OCI-LY7 (cell line): ENCODE measurements around the gene CDT1. TPM values are rescaled to one million over a fixed set of nuclear protein-coding genes. Genes with fewer than 3 reads are reported as not detected.

Experiments
- BruUV-seq: library from RNA; stranded (reverse); fragments of 400-500 nt; replicated peaks from 2 replicates; lab custom pipeline; 2021; lab: Mats Ljungman, UMichigan
- CTCF ChIA-PET: fragments of 300-600 bp; sonication (Branson Sonifier 250); formaldehyde crosslinking; loops from one replicate; lab custom pipeline; 2022; ENCODE audit warnings: antibody characterized with exemption; ENCODE audit not compliant: unreplicated experiment; lab: Charles Lee
- POLR2A ChIA-PET: fragments of 300-600 bp; sonication (Branson Sonifier 250); formaldehyde crosslinking; loops from one replicate; lab custom pipeline; 2022; ENCODE audit warnings: antibody characterized with exemption; lab: Charles Lee
- DNase-seq: peaks from one replicate; pipeline ENCODE4 v3.0.0-alpha.2; 2015; ENCODE audit warnings: low spot score
- H2AFZ ChIP-seq: fragments of 200-600 bp; sonication (generic), shearing (Covaris generic); 2 replicates; pipeline ENCODE4 v1.6.1; 2014; ENCODE audit warnings: mild to moderate bottlenecking, antibody characterized with exemption, low read length, moderate library complexity
- H3K27ac ChIP-seq: fragments of 200-600 bp; sonication (generic); 2 replicates; pipeline ENCODE4 v1.5.1; 2014; ENCODE audit warnings: mixed run types, low read depth, mild to moderate bottlenecking, moderate library complexity, low read length, inconsistent platforms; ENCODE audit not compliant: poor library complexity, severe bottlenecking
- H3K36me3 ChIP-seq: fragments of 200-600 bp; sonication (generic); 2 replicates; pipeline ENCODE4 v1.6.1; 2014; ENCODE audit warnings: mild to moderate bottlenecking, antibody characterized with exemption, low read length, moderate library complexity, mixed read lengths; ENCODE audit not compliant: insufficient read depth
- H3K4me1 ChIP-seq: fragments of 200-600 bp; sonication (generic); 2 replicates; pipeline ENCODE4 v1.5.1; 2014; ENCODE audit warnings: mild to moderate bottlenecking, low read length; ENCODE audit not compliant: insufficient read depth, poor library complexity, severe bottlenecking
- H3K4me2 ChIP-seq: fragments of 200-600 bp; sonication (generic); 2 replicates; pipeline ENCODE4 v1.6.1; 2014; ENCODE audit warnings: mild to moderate bottlenecking, low read length
- H3K4me3 ChIP-seq: fragments of 200-600 bp; sonication (generic); 2 replicates; pipeline ENCODE4 v1.5.1; 2014; ENCODE audit warnings: mild to moderate bottlenecking, low read depth, low read length; ENCODE audit not compliant: poor library complexity, severe bottlenecking
- H3K79me2 ChIP-seq: fragments of 200-600 bp; sonication (generic); 2 replicates; pipeline ENCODE4 v1.6.1; 2016; ENCODE audit warnings: low read depth, mild to moderate bottlenecking, low read length, moderate library complexity, mixed read lengths; ENCODE audit not compliant: insufficient read depth
- H3K9me2 ChIP-seq: fragments of 200-600 bp; sonication (generic); 2 replicates; pipeline ENCODE4 v1.6.1; 2016; ENCODE audit warnings: mild to moderate bottlenecking, low read length, mixed read lengths; ENCODE audit not compliant: insufficient read depth
- H3K9me3 ChIP-seq: fragments of 200-600 bp; sonication (generic); 2 replicates; pipeline ENCODE4 v1.6.1; 2014; ENCODE audit warnings: mild to moderate bottlenecking, mixed run types, low read length, mixed read lengths
- H4K20me1 ChIP-seq: fragments of 200-600 bp; sonication (generic); 2 replicates; pipeline ENCODE4 v1.6.1; 2014; ENCODE audit warnings: mild to moderate bottlenecking, antibody characterized with exemption, low read length, moderate library complexity, mixed read lengths; ENCODE audit not compliant: insufficient read depth
- EZH2phosphoT487 ChIP-seq: fragments of 200-600 bp; sonication (generic); IDR thresholded peaks from 2 replicates; pipeline ENCODE4 v1.6.1; 2018; ENCODE audit warnings: low read depth, borderline replicate concordance, mild to moderate bottlenecking, mixed run types, antibody characterized with exemption, low read length, moderate library complexity, mixed read lengths
- intact Hi-C: fragments of 100-400 bp; cut with micrococcal nuclease; formaldehyde crosslinking; loops from one replicate; pipeline ENCODE4 v1.10.0; 2022; ENCODE audit not compliant: unreplicated experiment
- total RNA-seq, 2 experiments: library from RNA; depleted of rRNA in 1 of 2; stranded (reverse); fragments of >200 nt in 1 of 2; shearing (Covaris generic) in 1 of 2; gene quantifications; 2 replicates each; pipeline ENCODE4 v1.2.3, GENCODE V29; 2014 to 2022
- TF ChIP-seq, protein P1 (sequence below): fragments of 200-600 bp; sonication (generic); conservative IDR thresholded peaks from 2 replicates; pipeline ENCODE4 v1.5.1; 2014; ENCODE audit warnings: mild to moderate bottlenecking, antibody characterized with exemption, low read length, moderate library complexity, mixed read lengths

CDT1 gene
- total RNA-seq, 2 experiments from 2014 or later: 82.7 to 108 TPM

- H3K4me1 ChIP-seq: no peaks in the 10 kb centered on the region
- intact Hi-C loops: loop anchor here (10.0 kb wide), 1 partner anchor 276 kb away; the partner anchor contains the start of gene ACSF3
- no TSS peak for BruUV-seq
- H3K36me3 ChIP-seq: no peaks in the 10 kb centered on the region
- DNase-seq: no peak
- no peaks in the 10 kb centered on the region for H3K9me2 ChIP-seq
- H3K79me2 ChIP-seq: no peaks in the 10 kb centered on the region
- H3K9me3 ChIP-seq: no peaks in the 10 kb centered on the region
- ChIA-PET POLR2A (no interaction called here), CTCF (no interaction called here)
- no peaks in the 10 kb centered on the region for H4K20me1 ChIP-seq
- no peak overlapping the region for H3K4me2 ChIP-seq
- no peak overlapping the region for H3K27ac ChIP-seq
- H3K4me3 ChIP-seq: no peak overlapping the region
- no peak overlapping the region for H2AFZ ChIP-seq
- TF ChIP-seq EZH2phosphoT487: no peak
- TF ChIP-seq, protein P1, sequence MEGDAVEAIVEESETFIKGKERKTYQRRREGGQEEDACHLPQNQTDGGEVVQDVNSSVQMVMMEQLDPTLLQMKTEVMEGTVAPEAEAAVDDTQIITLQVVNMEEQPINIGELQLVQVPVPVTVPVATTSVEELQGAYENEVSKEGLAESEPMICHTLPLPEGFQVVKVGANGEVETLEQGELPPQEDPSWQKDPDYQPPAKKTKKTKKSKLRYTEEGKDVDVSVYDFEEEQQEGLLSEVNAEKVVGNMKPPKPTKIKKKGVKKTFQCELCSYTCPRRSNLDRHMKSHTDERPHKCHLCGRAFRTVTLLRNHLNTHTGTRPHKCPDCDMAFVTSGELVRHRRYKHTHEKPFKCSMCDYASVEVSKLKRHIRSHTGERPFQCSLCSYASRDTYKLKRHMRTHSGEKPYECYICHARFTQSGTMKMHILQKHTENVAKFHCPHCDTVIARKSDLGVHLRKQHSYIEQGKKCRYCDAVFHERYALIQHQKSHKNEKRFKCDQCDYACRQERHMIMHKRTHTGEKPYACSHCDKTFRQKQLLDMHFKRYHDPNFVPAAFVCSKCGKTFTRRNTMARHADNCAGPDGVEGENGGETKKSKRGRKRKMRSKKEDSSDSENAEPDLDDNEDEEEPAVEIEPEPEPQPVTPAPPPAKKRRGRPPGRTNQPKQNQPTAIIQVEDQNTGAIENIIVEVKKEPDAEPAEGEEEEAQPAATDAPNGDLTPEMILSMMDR: no peak
Observed at GRCh38 chr16:88819126-88819525, 15.5 kb downstream of the CDT1 start.

DNA sequence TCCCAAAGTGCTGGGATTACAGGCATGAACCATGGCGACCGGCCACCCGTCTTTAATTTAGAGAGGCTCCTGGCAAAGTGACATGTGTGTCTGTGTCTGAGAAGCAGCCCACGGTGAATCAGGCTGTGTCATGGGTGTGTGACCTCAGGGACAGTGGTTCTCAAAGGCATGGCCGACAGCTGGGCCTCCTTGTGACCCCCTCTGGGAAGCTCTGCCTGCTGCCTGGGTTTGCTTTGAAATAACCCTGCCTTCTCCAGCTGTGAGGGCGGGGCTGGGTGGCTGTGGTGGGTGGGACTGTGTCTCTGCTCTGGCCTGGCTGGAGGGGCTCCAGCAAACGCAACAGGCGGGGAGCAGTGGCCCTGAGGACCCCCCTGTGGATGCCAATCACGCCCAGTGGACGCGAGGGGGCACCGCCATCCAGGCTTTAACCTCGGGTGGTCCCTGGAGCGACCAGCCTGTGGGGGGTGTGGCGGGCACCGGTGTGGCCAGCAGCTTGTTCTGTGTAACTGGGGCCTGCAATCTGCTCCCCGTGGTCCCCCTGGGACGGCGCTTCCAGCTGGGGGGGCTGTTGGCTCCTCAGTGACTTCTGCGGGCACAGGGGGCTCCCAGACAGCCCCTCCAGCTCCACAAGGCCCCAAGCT lies 16.9 kb downstream of the CDT1 start:
- CTCF ChIA-PET: no interaction called here
- Histone ChIP-seq H3K36me3 (no peaks in the 10 kb centered on the region), H3K4me1 (no peaks in the 10 kb centered on the region), H3K4me3 (no peak overlapping the region), H2AFZ (no peak overlapping the region), H3K4me2 (no peak overlapping the region), H3K27ac (no peak overlapping the region), H3K9me2 (no peaks in the 10 kb centered on the region), H3K79me2 (no peaks in the 10 kb centered on the region), H3K9me3 (no peaks in the 10 kb centered on the region), H4K20me1 (no peaks in the 10 kb centered on the region)
- intact Hi-C loops: no loop called here
- DNase-seq: no peak
- BruUV-seq: no TSS peak
- POLR2A ChIA-PET: no interaction called here
- TF ChIP-seq, protein P1: no peak
- no peak for TF ChIP-seq EZH2phosphoT487

DNA sequence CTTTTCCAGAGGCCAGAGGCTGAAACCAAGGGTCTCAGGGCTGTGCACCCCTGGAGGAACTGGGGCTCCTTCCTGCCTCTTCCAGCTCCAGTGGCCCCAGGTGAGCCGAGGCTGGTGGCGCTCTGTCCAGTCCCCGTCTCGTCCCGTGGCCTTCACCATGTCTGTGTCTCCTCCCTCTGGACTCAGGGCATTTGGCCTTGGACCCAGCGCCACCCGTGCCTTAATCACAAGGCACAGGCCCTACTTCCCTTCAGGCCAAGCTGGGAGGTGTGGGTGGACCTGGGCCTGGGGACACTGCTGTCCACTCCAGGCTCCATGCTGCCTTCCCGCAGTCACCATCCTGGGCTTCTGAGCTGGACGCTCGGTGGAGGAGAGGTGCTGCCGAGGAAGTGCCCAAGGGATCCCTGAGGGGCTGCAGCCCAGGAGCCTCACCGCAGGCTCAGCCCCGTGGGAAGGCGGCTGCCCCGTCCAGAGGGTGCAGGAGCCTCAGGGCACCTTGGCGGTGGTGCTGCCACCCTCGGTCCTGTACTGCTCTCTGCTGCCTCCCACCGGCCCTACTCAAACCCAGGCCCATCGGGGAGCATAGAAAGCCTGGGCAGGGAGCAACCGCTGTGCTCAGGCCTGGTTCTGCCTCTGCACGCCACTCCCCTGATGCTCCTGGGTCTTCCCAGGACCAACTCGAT lies 17.7 kb downstream of the CDT1 start:
- Histone ChIP-seq H4K20me1 (no peaks in the 10 kb centered on the region), H3K4me3 (no peak overlapping the region), H3K79me2 (no peaks in the 10 kb centered on the region), H3K27ac (no peak overlapping the region), H3K9me3 (no peaks in the 10 kb centered on the region), H3K4me2 (no peak overlapping the region), H3K36me3 (no peaks in the 10 kb centered on the region), H2AFZ (no peak overlapping the region), H3K4me1 (no peaks in the 10 kb centered on the region), H3K9me2 (no peaks in the 10 kb centered on the region)
- BruUV-seq: no TSS peak
- no peak for DNase-seq
- CTCF ChIA-PET: no interaction called here
- intact Hi-C loops: no loop called here
- POLR2A ChIA-PET: no interaction called here
- TF ChIP-seq, protein P1: peak; percentile 56
- no peak for TF ChIP-seq EZH2phosphoT487
